Esophagus muscularis mucosa (tissue), 4 donors: ENCODE results near the gene FAM118A. TPM values are rescaled to one million over a fixed set of nuclear protein-coding genes. Genes with fewer than 3 reads are reported as not detected.
"Not testable (repeated sequence)": the region's sequence is repeated elsewhere in the genome, so short reads cannot be mapped to it uniquely, and the experiment has no call there.

Experiments
- DNase-seq: peaks from one replicate; pipeline ENCODE4 v3.0.0-alpha.2; 2017; ENCODE audit errors: extremely low spot score
- H3K27ac ChIP-seq, 4 donors: fragments of 200-600 bp; sonication (generic); replicated peaks in 1 of 4; 1 replicate in 3 of 4; 2 replicates in 1 of 4; pipeline ENCODE4 v1.5.1; 2016 to 2019; ENCODE audit warnings: mild to moderate bottlenecking in 1 of 4
- H3K27me3 ChIP-seq, 4 donors: fragments of 200-600 bp; sonication (generic); one replicate each; pipeline versions ENCODE4 v1.5.1 to v1.6.0; 2016 to 2019
- H3K36me3 ChIP-seq, 4 donors: fragments of 200-600 bp; sonication (generic); one replicate each; pipeline ENCODE4 v1.5.1; 2016 to 2019
- H3K4me1 ChIP-seq, 4 donors: fragments of 200-600 bp; sonication (generic); one replicate each; pipeline ENCODE4 v1.5.1; 2016 to 2019
- H3K4me3 ChIP-seq, 4 donors: fragments of 200-600 bp; sonication (generic); 1 replicate in 2 of 4; 2 replicates in 2 of 4; pipeline ENCODE4 v1.5.1; 2016 to 2019; ENCODE audit warnings: mild to moderate bottlenecking in 4 of 4, moderate library complexity in 1 of 4
- H3K9me3 ChIP-seq, 4 donors: fragments of 200-600 bp; sonication (generic); 1 replicate in 3 of 4; 2 replicates in 1 of 4; pipeline ENCODE4 v1.5.1; 2016 to 2019
- EP300 ChIP-seq: sonication (generic); formaldehyde crosslinking; IDR thresholded peaks from one replicate; pipeline ENCODE4 v1.6.1; 2017; ENCODE audit warnings: antibody characterized with exemption
- POLR2A ChIP-seq: fragments of 450-650 bp; IDR thresholded peaks from one replicate; pipeline ENCODE4 v1.6.1; 2017; ENCODE audit warnings: antibody characterized with exemption, moderate library complexity, mild to moderate bottlenecking, low read depth
- POLR2AphosphoS5 ChIP-seq, 2 donors: sonication (generic); formaldehyde crosslinking; IDR thresholded peaks; one replicate each; pipeline ENCODE4 v1.6.1; 2017; ENCODE audit warnings: antibody characterized with exemption in 2 of 2
- WGBS: methylation state at CpG from one replicate; pipeline ENCODE4 v1.1.5; 2018; 5-methylcytosine and 5-hydroxymethylcytosine counted together
- intact Hi-C: fragments of 100-400 bp; cut with DNase I; formaldehyde crosslinking; loops from one replicate; pipeline ENCODE4 v1.15.1; 2023
- total RNA-seq, 4 donors: library from RNA; depleted of rRNA; stranded (reverse); fragments of >200 nt; gene quantifications; one replicate each; pipeline versions ENCODE4 v1.1.0 to v1.2.1, GENCODE V29; 2016
- TF ChIP-seq, protein P1 (sequence below), 3 experiments: fragments of 200-600 bp in 2 of 3; fragments of 450-650 bp in 1 of 3; sonication (generic) in 2 of 3; IDR thresholded peaks; one replicate each; pipeline ENCODE4 v1.5.1; 2017 to 2019; ENCODE audit warnings: antibody characterized with exemption in 3 of 3, mild to moderate bottlenecking in 2 of 3, moderate library complexity in 1 of 3

The FAM118A gene
- total RNA-seq, 4 donors from 2014 or later = 24.4 to 45.8 (median 32.1) TPM

DNA sequence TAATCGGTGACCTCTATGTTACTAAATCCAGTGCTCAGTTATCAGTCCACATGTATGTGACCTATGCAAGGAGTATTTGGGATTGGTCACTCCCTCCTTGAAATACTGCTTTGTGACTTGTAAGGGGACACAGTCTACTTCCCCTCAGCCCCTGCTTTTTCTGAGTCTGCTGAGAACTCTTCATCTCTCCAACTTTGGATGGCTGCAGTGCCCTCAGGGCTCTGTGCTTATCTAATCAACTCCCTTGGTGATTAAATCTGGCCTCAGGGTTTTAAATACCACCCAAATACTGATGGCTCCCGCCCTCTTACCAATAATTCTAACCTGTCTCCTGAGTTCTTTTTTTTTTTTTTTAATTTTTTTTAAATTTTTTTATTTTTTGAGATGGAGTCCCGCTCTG, 40.2 kb downstream of the FAM118A start:
- H3K4me3 ChIP-seq = no peak overlapping the region
- WGBS = 97% methylated on average over 3 of the region's 3 CpGs
- H3K36me3 ChIP-seq = peaks cover 0 to under 1% (median 0%) of the 10 kb centered on the region in 4 donors
- H3K4me1 ChIP-seq = no peaks in the 10 kb centered on the region
- no peak overlapping the region for H3K27ac ChIP-seq
- H3K27me3 ChIP-seq = no peaks in the 10 kb centered on the region
- intact Hi-C loops = no loop called here
- no peak for DNase-seq
- TF ChIP-seq EP300 = no peak
- TF ChIP-seq POLR2AphosphoS5 (IDR thresholded peaks at IDR 0.05) = no peak
- no peak for TF ChIP-seq POLR2A
- TF ChIP-seq, protein P1, sequence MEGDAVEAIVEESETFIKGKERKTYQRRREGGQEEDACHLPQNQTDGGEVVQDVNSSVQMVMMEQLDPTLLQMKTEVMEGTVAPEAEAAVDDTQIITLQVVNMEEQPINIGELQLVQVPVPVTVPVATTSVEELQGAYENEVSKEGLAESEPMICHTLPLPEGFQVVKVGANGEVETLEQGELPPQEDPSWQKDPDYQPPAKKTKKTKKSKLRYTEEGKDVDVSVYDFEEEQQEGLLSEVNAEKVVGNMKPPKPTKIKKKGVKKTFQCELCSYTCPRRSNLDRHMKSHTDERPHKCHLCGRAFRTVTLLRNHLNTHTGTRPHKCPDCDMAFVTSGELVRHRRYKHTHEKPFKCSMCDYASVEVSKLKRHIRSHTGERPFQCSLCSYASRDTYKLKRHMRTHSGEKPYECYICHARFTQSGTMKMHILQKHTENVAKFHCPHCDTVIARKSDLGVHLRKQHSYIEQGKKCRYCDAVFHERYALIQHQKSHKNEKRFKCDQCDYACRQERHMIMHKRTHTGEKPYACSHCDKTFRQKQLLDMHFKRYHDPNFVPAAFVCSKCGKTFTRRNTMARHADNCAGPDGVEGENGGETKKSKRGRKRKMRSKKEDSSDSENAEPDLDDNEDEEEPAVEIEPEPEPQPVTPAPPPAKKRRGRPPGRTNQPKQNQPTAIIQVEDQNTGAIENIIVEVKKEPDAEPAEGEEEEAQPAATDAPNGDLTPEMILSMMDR (IDR thresholded peaks at IDR 0.05) = no peak
- H3K9me3 ChIP-seq = no peaks in the 10 kb centered on the region

DNA sequence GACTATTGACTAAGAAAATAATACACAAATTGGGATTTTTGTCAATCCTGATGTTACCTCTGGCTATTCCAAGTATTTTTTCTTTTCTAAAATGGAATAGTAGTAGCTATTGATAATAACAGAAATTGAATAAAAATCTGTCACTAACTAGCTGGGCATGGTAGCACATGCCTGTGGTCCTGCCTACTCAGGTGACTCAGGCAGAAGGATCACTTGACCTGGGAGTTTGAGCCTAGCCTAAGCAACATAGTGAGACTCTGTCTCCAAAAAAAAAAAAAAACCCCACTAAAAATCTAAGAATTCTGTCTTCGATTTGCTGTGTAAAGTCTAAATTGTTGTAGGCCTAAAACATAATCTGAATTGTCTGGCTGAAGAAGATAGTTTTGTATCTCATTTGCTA, 42.2 kb downstream of the FAM118A start:
- no peaks in the 10 kb centered on the region for H3K4me1 ChIP-seq
- no peak for TF ChIP-seq EP300
- TF ChIP-seq, protein P1 (IDR thresholded peaks at IDR 0.05) = no peak
- no peaks in the 10 kb centered on the region for H3K36me3 ChIP-seq
- WGBS = 94% methylated on average over 1 of the region's 1 CpG
- H3K9me3 ChIP-seq = no peaks in the 10 kb centered on the region
- H3K27ac ChIP-seq = no peak overlapping the region
- no peak overlapping the region for H3K4me3 ChIP-seq
- no peak for DNase-seq
- H3K27me3 ChIP-seq = no peaks in the 10 kb centered on the region
- intact Hi-C loops = no loop called here

DNA sequence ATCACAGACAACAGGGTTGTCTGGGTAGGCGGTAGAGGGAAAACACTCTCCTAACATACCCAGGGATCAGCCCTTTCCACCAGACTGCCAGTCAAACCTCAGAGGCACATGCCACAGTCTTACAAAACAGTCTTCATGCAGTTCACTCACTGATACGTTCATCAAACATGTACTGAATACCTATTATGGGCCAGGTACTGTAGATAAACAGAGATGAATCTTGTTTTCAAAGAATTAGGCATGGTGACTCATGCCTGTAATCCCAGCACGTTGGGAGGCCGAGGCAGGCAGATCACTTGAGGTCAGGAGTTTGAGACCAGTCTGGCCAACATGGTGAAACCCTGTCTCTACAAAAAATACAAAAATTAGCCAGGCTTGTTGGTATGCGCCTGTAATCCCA, 43.0 kb downstream of the FAM118A start:
- 94% methylated on average over 5 of the region's 5 CpGs for WGBS
- H3K27ac ChIP-seq, DNase-seq, H3K27me3 ChIP-seq, H3K9me3 ChIP-seq, intact Hi-C loops, H3K4me3 ChIP-seq, H3K36me3 ChIP-seq, H3K4me1 ChIP-seq: not testable (repeated sequence)

DNA sequence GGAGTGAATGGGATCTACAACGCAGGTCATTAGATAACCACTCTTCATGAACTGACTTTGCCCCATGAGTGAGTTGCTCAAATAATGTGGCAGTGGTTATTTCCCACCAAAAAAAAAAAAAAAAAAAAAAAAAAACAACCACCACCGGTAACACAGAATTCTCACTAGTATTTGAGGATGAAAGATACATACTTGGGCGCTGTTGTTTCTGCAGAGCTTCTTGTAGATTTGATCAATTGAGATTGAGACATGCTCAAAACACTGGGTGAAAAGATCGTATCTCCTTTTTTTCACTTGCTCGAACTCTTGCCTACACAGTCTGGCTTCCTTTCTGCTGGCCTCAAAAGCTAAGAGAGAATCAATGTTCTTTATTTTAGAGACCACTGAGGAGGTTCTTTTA, 44.1 kb downstream of the FAM118A start:
- no peak for TF ChIP-seq EP300
- TF ChIP-seq POLR2AphosphoS5 (IDR thresholded peaks at IDR 0.05) = no peak
- TF ChIP-seq POLR2A = no peak
- TF ChIP-seq, protein P1 (IDR thresholded peaks at IDR 0.05) = no peak

DNA sequence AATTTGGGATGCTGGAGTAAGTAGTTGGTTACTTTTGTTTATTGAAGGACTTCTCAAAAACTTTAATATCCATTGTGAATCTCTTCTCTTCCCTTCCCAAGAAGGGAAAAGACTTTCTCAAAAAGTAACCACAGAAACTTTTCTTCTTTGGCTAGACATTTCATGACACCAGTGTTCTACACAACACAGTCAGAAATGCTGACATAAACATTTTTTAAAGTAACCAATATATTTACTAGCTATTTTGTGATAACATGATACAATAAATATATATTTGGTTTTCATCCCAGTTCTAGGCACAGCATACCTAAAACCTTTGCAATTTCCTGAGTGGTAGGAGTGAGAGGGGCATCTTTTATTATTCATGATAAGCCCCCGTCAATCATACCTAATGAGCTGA, 47.8 kb downstream of the FAM118A start:
- Histone ChIP-seq H3K4me1 (no peaks in the 10 kb centered on the region), H3K27ac (no peak overlapping the region), H3K4me3 (no peak overlapping the region), H3K27me3 (no peaks in the 10 kb centered on the region), H3K9me3 (no peaks in the 10 kb centered on the region), H3K36me3 (no peaks in the 10 kb centered on the region)
- TF ChIP-seq EP300 = no peak
- TF ChIP-seq, protein P1 (IDR thresholded peaks at IDR 0.05) = no peak
- no peak for TF ChIP-seq POLR2A
- TF ChIP-seq POLR2AphosphoS5 (IDR thresholded peaks at IDR 0.05) = no peak
- 100% methylated on average over 1 of the region's 1 CpG for WGBS
- no peak for DNase-seq
- intact Hi-C loops = no loop called here

More for the DNA sequence above, 44.1 kb downstream of the FAM118A start:
- Histone ChIP-seq H3K4me3 (no peak overlapping the region), H3K36me3 (no peaks in the 10 kb centered on the region), H3K27me3 (no peaks in the 10 kb centered on the region), H3K9me3 (no peaks in the 10 kb centered on the region), H3K27ac (no peak overlapping the region), H3K4me1 (no peaks in the 10 kb centered on the region)
- no peak for DNase-seq
- 94% methylated on average over 5 of the region's 5 CpGs for WGBS
- intact Hi-C loops = no loop called here
